K562 (cell line): ENCODE results near the gene COL25A1. TPM values are rescaled to one million over a fixed set of nuclear protein-coding genes. Genes with fewer than 3 reads are reported as not detected.

Experiments
- ATAC-seq: fragments of 200-7000 bp; cut with Tn5 transposase; 3 replicates; pipeline ENCODE4 v1.9.1; 2020; ENCODE audit warnings: moderate library complexity
- BruUV-seq: library from RNA; stranded (reverse); fragments of 400-500 nt; replicated peaks from 2 replicates; lab custom pipeline; 2021; lab: Mats Ljungman, UMichigan
- CTCF ChIA-PET: fragments of 300-600 bp; formaldehyde crosslinking; extraction: SDS; loops from one replicate; lab custom pipeline; 2021; ENCODE audit warnings: low intra/inter-chr PET ratio; lab: Yijun Ruan, JAX
- POLR2A ChIA-PET: fragments of 300-600, 350-650 bp; sonication (Branson Sonifier 250); formaldehyde crosslinking; extraction: SDS; loops from one replicate; lab custom pipeline; 2021; ENCODE audit warnings: antibody characterized with exemption, inconsistent platforms; lab: Yijun Ruan, JAX
- DNase-seq, 4 experiments: peaks; one replicate each; pipeline versions ENCODE4 v3.0.0 to v3.0.0-alpha.2; 2011 to 2018; ENCODE audit warnings: low spot score in 3 of 4, mixed read lengths in 3 of 4; ENCODE audit errors: extremely low read depth in 1 of 4
- FAIRE-seq: peaks from 2 replicates; lab custom pipeline; 2011; peaks lifted over from hg19 to GRCh38; lab: Jason Lieb, UNC
- H2AFZ ChIP-seq: 2 replicates; pipeline ENCODE4 v1.6.0; 2011; ENCODE audit warnings: low read depth, low read length, control low read depth, inconsistent platforms
- H3K27ac ChIP-seq: fragments of 200-600 bp; 3 replicates; pipeline ENCODE4 v1.8.0; 2011; ENCODE audit warnings: low read depth, mild to moderate bottlenecking, control low read depth, inconsistent platforms, low read length, moderate library complexity, mixed read lengths; ENCODE audit errors: extremely low read depth
- H3K27me3 ChIP-seq, 2 experiments: fragments of 300-600 bp in 1 of 2; 2 replicates in 1 of 2; 3 replicates in 1 of 2; pipeline versions ENCODE4 v1.6.0 to v1.8.0; 2011; ENCODE audit warnings: inconsistent platforms in 2 of 2, low read length in 2 of 2, mild to moderate bottlenecking in 1 of 2, mixed read lengths in 1 of 2, moderate library complexity in 1 of 2; ENCODE audit not compliant: control insufficient read depth in 2 of 2, insufficient read depth in 2 of 2
- H3K36me3 ChIP-seq: fragments of 300-600 bp; 3 replicates; pipeline ENCODE4 v1.8.0; 2011; ENCODE audit warnings: mild to moderate bottlenecking, low read length, inconsistent platforms; ENCODE audit not compliant: control insufficient read depth, insufficient read depth
- H3K4me1 ChIP-seq, 2 experiments: fragments of 200-600 bp in 1 of 2; replicated peaks in 1 of 2; 2 replicates in 1 of 2; 3 replicates in 1 of 2; pipeline versions ENCODE4 v1.5.1 to v1.8.0; 2011; ENCODE audit warnings: inconsistent platforms in 2 of 2, low read length in 2 of 2, mild to moderate bottlenecking in 1 of 2, mixed read lengths in 1 of 2, moderate library complexity in 1 of 2; ENCODE audit not compliant: control insufficient read depth in 2 of 2, insufficient read depth in 2 of 2
- H3K4me2 ChIP-seq: 2 replicates; pipeline ENCODE4 v1.6.1; 2011; ENCODE audit warnings: low read length, control low read depth, inconsistent platforms, mixed read lengths; ENCODE audit not compliant: insufficient read depth
- H3K4me3 ChIP-seq: fragments of 200-600 bp; sonication (generic), shearing (Covaris generic); 2 replicates; pipeline ENCODE4 v1.5.1; 2016; ENCODE audit warnings: control low read depth, inconsistent platforms
- H3K79me2 ChIP-seq: fragments of 200-600 bp; 3 replicates; pipeline ENCODE4 v1.8.0; 2011; ENCODE audit warnings: low read length, inconsistent platforms; ENCODE audit not compliant: control insufficient read depth, insufficient read depth
- H3K9ac ChIP-seq, 2 experiments: 2 replicates each; pipeline versions ENCODE4 v1.6.0 to v1.6.1; 2011; ENCODE audit warnings: low read depth in 2 of 2, low read length in 2 of 2, control low read depth in 1 of 2, inconsistent platforms in 1 of 2, mild to moderate bottlenecking in 1 of 2, mixed read lengths in 1 of 2; ENCODE audit not compliant: insufficient read depth in 1 of 2
- H3K9me1 ChIP-seq: one replicate; pipeline ENCODE4 v1.6.0; 2011; ENCODE audit warnings: inconsistent platforms, mild to moderate bottlenecking, low read length, moderate library complexity; ENCODE audit not compliant: control insufficient read depth, insufficient read depth
- H3K9me3 ChIP-seq: replicated peaks from 2 replicates; pipeline ENCODE4 v1.5.1; 2011; ENCODE audit warnings: low read depth, low read length, inconsistent platforms; ENCODE audit not compliant: control insufficient read depth, insufficient read depth
- H4K20me1 ChIP-seq: replicated peaks from 2 replicates; pipeline ENCODE4 v1.6.1; 2011; ENCODE audit warnings: low read length, inconsistent platforms, mixed read lengths; ENCODE audit not compliant: control insufficient read depth, insufficient read depth
- C11orf30 ChIP-seq: fragments of 450-650 bp; IDR thresholded peaks from 2 replicates; pipeline ENCODE4 v1.6.1; 2016; ENCODE audit warnings: low read depth, mild to moderate bottlenecking
- ELK3 ChIP-seq: fragments of 450-650 bp; formaldehyde crosslinking; IDR thresholded peaks from 2 replicates; pipeline ENCODE4 v1.4.0; 2020; ENCODE audit warnings: mild to moderate bottlenecking
- ERF ChIP-seq: fragments of 450-650 bp; formaldehyde crosslinking; IDR thresholded peaks from 2 replicates; pipeline ENCODE4 v1.4.0; 2020; ENCODE audit warnings: mild to moderate bottlenecking, mixed read lengths
- MAFG ChIP-seq: fragments of 450-650 bp; conservative IDR thresholded peaks from 2 replicates; pipeline ENCODE4 v1.6.1; 2016; ENCODE audit warnings: missing genetic modification characterization, missing compliant biosample characterization
- MAFK ChIP-seq: IDR thresholded peaks from 2 replicates; pipeline ENCODE4 v1.6.1; 2011; ENCODE audit warnings: low read length, improper control_type of control experiment
- MITF ChIP-seq: IDR thresholded peaks from 2 replicates; pipeline ENCODE4 v1.6.1; 2014; ENCODE audit warnings: antibody characterized with exemption
- PHTF2 ChIP-seq: fragments of 250-450 bp; sonication (Bioruptor Pico); IDR thresholded peaks from 2 replicates; pipeline ENCODE4 v1.5.0; 2021; ENCODE audit warnings: mild to moderate bottlenecking
- POLR2A ChIP-seq: fragments of 450-650 bp; conservative IDR thresholded peaks from 2 replicates; pipeline ENCODE4 v1.6.1; 2016
- SMARCC2 ChIP-seq: fragments of 450-650 bp; IDR thresholded peaks from 2 replicates; pipeline ENCODE4 v1.6.1; 2017; ENCODE audit warnings: antibody characterized with exemption, moderate library complexity, mild to moderate bottlenecking, low read depth
- ZNF589 ChIP-seq: fragments of 200-800 bp; sonication (Bioruptor generic); IDR thresholded peaks from 2 replicates; pipeline ENCODE4 v1.6.1; 2016; ENCODE audit warnings: low read depth, missing genetic modification characterization, missing compliant biosample characterization
- WGBS: fragments of 100-300 bp; shearing (Covaris generic); methylation state at CpG from one replicate; pipeline ENCODE4 v1.1.6; 2016; ENCODE audit warnings: low coverage, mixed read lengths; ENCODE audit not compliant: insufficient coverage; ENCODE audit errors: missing lambda C conversion rate; 5-methylcytosine and 5-hydroxymethylcytosine counted together
- in situ Hi-C: fragments of 300-500 bp; cut with MboI; formaldehyde crosslinking; loops from 4 replicates; pipeline ENCODE4 v1.15.0; 2018; ENCODE audit warnings: inconsistent platforms, mixed read lengths
- intact Hi-C: fragments of 100-400 bp; cut with micrococcal nuclease; formaldehyde crosslinking; loops from 2 replicates; pipeline ENCODE4 v1.14.2; 2022
- polyA plus RNA-seq, 8 experiments: library from polyadenylated mRNA; depleted of rRNA in 4 of 8; stranded (reverse) in 5 of 8; unstranded in 3 of 8; fragments of >200 nt; fragmentation: Nextera tagmentation in 2 of 8; fragmentation: Illumina TruSeq in 1 of 8; extraction: Ambion mirVana in 2 of 8; extraction: Trizol in 1 of 8; gene quantifications; 2 replicates each; pipeline versions ENCODE4 v1.2.1 to v1.2.3, GENCODE V29; 2011 to 2014; ENCODE audit warnings: inconsistent platforms in 1 of 8, missing spikeins in 1 of 8
- total RNA-seq, 7 experiments: library from RNA; depleted of rRNA in 6 of 7; stranded (reverse); fragments of >200 nt in 6 of 7; fragmentation: Illumina TruSeq in 2 of 7; extraction: Trizol in 2 of 7; gene quantifications; 2 replicates each; pipeline versions ENCODE4 v1.2.1 to v1.2.3, GENCODE V29; 2011 to 2021; ENCODE audit warnings: low replicate concordance in 1 of 7
- TF ChIP-seq, protein P1 (sequence below): fragments of 250-450 bp; sonication (Bioruptor Pico); IDR thresholded peaks from 2 replicates; pipeline ENCODE4 v1.4.0; 2020

Gene COL25A1
- total and polyA plus RNA-seq, 9 of the 15 experiments (the other 6 are each of a cell fraction or from before 2014, with no cell fraction given) = 0.03 to 0.62 (median 0.27) TPM

DNA sequence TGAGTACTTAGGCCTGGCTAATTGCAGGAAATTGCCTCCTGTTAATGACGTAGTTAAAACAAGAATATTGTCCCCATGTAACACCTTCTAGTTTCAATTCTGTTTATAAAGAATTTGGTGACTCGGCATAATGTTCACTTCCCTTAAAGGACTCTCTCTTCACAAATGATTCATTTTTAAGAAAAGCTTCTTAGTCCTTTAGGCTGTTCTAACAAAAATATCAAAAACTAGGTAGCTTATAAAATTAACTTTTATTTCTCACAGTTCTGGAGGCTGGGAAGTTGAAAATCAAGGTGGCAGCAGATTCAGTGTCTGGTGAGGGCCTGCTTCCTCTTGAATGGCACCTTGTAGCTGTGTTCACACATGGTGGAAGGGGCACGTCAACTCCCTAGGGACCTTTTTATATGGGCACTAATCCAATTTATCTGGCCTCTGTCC lies 23.8 kb downstream of the COL25A1 start (continued):
- TF ChIP-seq MAFG (tag) (peak; percentile 83), MAFK (peak; percentile 77; the same call in 1 of the 2 replicates), C11orf30 (peak; percentile 91)

DNA sequence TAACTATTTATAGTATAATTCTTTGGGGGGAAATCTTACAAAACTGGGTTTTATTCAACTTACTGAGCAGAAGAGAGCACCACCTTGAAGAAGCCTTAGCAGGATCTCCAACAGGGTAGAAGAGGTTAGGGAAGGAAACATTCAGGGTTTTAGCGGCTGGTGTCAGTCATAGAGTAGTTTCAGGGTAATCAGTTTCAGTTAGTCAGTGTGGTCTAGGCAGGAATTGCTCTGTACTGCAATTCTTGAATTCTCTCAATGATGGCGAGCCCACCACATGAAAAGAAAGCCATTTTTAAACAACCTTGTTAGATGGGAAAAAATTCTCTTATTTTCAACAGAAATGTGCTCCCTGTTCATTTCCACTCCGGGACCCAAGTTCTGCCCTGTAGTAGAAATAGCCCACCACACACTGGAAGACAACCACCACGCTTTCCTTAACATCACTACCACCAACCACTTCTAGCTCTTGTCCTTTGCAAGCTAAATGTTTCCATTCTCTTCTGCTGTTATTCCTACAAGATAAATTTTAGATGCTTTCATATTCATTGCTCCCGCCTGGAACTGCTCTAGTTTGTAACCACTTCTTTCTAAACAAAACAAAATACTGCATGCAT lies 25.9 kb downstream of the COL25A1 start:
- ChIA-PET CTCF (no interaction called here), POLR2A (no interaction called here)
- DNase-seq (no peak), ATAC-seq (peak; percentile 54; the same call in 2 of the 3 replicates), FAIRE-seq (no peak)
- no peaks in the 10 kb centered on the region for H3K27me3 ChIP-seq
- no peaks in the 10 kb centered on the region for H3K36me3 ChIP-seq
- H4K20me1 ChIP-seq = no peaks in the 10 kb centered on the region
- 54% methylated on average over 5 of the region's 5 CpGs for WGBS
- no peaks in the 10 kb centered on the region for H3K4me1 ChIP-seq
- no peaks in the 10 kb centered on the region for H3K9me3 ChIP-seq
- no peak overlapping the region for H3K9ac ChIP-seq
- BruUV-seq = no TSS peak
- no peak overlapping the region for H2AFZ ChIP-seq
- intact Hi-C loops = no loop called here
- H3K4me2 ChIP-seq = no peak overlapping the region
- H3K79me2 ChIP-seq = no peaks in the 10 kb centered on the region
- H3K9me1 ChIP-seq = no peaks in the 10 kb centered on the region
- in situ Hi-C loops = no loop called here
- H3K4me3 ChIP-seq = no peak overlapping the region
- H3K27ac ChIP-seq = no peak overlapping the region
- TF ChIP-seq, protein P1, sequence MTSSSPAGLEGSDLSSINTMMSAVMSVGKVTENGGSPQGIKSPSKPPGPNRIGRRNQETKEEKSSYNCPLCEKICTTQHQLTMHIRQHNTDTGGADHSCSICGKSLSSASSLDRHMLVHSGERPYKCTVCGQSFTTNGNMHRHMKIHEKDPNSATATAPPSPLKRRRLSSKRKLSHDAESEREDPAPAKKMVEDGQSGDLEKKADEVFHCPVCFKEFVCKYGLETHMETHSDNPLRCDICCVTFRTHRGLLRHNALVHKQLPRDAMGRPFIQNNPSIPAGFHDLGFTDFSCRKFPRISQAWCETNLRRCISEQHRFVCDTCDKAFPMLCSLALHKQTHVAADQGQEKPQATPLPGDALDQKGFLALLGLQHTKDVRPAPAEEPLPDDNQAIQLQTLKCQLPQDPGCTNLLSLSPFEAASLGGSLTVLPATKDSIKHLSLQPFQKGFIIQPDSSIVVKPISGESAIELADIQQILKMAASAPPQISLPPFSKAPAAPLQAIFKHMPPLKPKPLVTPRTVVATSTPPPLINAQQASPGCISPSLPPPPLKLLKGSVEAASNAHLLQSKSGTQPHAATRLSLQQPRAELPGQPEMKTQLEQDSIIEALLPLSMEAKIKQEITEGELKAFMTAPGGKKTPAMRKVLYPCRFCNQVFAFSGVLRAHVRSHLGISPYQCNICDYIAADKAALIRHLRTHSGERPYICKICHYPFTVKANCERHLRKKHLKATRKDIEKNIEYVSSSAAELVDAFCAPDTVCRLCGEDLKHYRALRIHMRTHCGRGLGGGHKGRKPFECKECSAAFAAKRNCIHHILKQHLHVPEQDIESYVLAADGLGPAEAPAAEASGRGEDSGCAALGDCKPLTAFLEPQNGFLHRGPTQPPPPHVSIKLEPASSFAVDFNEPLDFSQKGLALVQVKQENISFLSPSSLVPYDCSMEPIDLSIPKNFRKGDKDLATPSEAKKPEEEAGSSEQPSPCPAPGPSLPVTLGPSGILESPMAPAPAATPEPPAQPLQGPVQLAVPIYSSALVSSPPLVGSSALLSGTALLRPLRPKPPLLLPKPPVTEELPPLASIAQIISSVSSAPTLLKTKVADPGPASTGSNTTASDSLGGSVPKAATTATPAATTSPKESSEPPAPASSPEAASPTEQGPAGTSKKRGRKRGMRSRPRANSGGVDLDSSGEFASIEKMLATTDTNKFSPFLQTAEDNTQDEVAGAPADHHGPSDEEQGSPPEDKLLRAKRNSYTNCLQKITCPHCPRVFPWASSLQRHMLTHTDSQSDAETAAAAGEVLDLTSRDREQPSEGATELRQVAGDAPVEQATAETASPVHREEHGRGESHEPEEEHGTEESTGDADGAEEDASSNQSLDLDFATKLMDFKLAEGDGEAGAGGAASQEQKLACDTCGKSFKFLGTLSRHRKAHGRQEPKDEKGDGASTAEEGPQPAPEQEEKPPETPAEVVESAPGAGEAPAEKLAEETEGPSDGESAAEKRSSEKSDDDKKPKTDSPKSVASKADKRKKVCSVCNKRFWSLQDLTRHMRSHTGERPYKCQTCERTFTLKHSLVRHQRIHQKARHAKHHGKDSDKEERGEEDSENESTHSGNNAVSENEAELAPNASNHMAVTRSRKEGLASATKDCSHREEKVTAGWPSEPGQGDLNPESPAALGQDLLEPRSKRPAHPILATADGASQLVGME (CRISPR knock-in tag) = no peak
- no peak for TF ChIP-seq ZNF589 (CRISPR knock-in tag)
- TF ChIP-seq MITF = no peak
- TF ChIP-seq ERF (CRISPR knock-in tag) = no peak
- no peak for TF ChIP-seq POLR2A
- no peak for TF ChIP-seq SMARCC2
- TF ChIP-seq ELK3 (CRISPR knock-in tag) = no peak
- no peak for TF ChIP-seq PHTF2 (CRISPR knock-in tag)
